Activated naive CD4-positive, alpha-beta T cell treated with anti-CD3 and anti-CD28 coated beads, Interleukin-2, amount 50 U/mL, for 16 hours (primary cell): Measurements from ENCODE around the gene PCIF1.

Experiments
- DNase-seq: peaks from one replicate; pipeline ENCODE4 v3.0.0-alpha.2; 2020

The PCIF1 gene

DNA sequence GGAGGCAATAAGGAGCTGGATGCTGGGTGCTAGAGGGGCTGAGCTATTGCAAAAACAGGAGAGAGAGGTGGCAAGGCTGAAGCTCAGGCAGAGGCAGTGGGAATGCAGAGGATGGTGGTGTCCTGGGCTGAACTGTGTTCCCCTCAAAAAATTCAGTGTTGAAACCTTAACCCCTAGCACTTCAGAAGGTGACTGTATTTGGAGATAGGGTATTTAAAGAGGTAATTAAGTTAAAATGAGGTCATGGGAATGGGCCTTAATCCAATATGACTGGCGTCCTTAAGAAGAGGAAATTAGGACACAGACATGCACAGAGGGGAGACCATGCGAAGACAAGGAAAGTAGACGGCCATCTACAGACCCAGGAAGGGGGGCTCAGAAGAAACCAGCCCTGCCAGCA is 62.7 kb downstream of the PCIF1 start:
- DNase-seq: no peak
